Colonic mucosa (tissue), 4 donors: ENCODE measurements around the gene HBEGF. TPM values are rescaled to one million over a fixed set of nuclear protein-coding genes. Genes with fewer than 3 reads are reported as not detected.
A peak's percentile ranks its signal among the peaks of the same experiment; 100 is the strongest.

Experiments used
- DNase-seq: peaks from one replicate; pipeline ENCODE4 v3.0.0-alpha.2; 2020
- H3K27ac ChIP-seq: fragments of 200-600 bp; one replicate; pipeline ENCODE4 v1.8.0; 2021
- H3K27me3 ChIP-seq: fragments of 200-600 bp; one replicate; pipeline ENCODE4 v1.8.0; 2021
- H3K36me3 ChIP-seq: fragments of 200-600 bp; one replicate; pipeline ENCODE4 v1.8.0; 2021
- H3K4me1 ChIP-seq: fragments of 200-600 bp; one replicate; pipeline ENCODE4 v1.8.0; 2021; ENCODE audit warnings: mild to moderate bottlenecking
- H3K4me3 ChIP-seq: fragments of 200-600 bp; one replicate; pipeline ENCODE4 v1.8.0; 2021
- H3K9ac ChIP-seq, 2 donors: one replicate each; pipeline ENCODE4 v1.7.0; 2013; ENCODE audit warnings: control low read depth in 2 of 2, low read depth in 2 of 2, low read length in 2 of 2
- H3K9me3 ChIP-seq: fragments of 200-600 bp; one replicate; pipeline ENCODE4 v1.8.0; 2021
- intact Hi-C: fragments of 100-400 bp; cut with DNase I; formaldehyde crosslinking; loops from one replicate; pipeline ENCODE4 v1.14.1; 2022
- total RNA-seq, 2 donors: library from RNA; stranded (reverse); fragmentation: NEBNext Ultra II Directional in 1 of 2; extraction: Animal tissue kit (Norgen Biotek cat#: 25700) in 1 of 2; gene quantifications; one replicate each; pipeline ENCODE4 v1.2.1, GENCODE V29; 2021
- TF ChIP-seq, protein P1 (sequence below): fragments of 200-600 bp; IDR thresholded peaks from one replicate; pipeline ENCODE4 v1.8.0; 2022; ENCODE audit warnings: antibody characterized with exemption, mild to moderate bottlenecking
- donor health status: healthy.
- donor health status: DM: no; HTN: no; CAD: no.
- donor health status: DM: no; HTN: no; CAD: no.

The HBEGF gene
- total RNA-seq, 2 donors from 2014 or later, result 4.3 to 14.6 TPM

DNA sequence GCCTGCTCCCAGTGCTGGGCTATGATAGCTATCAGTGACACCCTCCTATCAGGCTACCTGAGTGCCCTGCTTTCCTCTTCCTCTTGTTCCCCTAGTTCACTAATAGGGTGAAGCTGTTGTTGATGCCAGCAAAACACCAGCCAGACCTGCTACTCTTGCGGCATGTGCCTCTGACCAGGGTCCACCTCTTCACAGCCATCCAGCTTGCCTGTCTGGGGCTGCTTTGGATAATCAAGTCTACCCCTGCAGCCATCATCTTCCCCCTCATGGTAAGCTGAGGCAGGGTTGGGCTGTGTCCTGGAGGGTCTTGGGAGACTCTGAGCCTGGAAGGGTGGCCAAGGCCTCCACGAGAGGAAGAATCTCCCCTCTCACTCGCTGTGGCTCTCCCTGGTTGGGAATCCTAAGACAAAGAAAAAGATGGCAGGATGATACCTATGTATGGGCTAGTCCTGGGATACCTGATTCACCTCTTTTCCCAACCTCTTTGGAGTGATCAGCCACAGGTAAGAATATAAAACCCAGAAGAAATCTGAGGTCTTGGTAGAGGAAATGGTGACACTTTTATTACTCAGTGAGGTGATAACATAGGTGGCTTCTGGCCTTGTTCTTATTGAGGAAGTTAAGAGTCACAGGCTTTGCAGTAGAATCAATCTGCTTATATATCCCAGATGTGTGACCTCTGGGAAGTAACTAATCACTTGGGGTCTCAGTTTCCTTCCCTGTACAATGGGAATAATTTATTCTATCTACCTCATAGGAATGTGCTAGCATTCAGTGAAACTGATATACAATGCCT lies 25.2 kb upstream of the HBEGF start:
- H3K9me3 ChIP-seq, result no peaks in the 10 kb centered on the region
- TF ChIP-seq, protein P1, sequence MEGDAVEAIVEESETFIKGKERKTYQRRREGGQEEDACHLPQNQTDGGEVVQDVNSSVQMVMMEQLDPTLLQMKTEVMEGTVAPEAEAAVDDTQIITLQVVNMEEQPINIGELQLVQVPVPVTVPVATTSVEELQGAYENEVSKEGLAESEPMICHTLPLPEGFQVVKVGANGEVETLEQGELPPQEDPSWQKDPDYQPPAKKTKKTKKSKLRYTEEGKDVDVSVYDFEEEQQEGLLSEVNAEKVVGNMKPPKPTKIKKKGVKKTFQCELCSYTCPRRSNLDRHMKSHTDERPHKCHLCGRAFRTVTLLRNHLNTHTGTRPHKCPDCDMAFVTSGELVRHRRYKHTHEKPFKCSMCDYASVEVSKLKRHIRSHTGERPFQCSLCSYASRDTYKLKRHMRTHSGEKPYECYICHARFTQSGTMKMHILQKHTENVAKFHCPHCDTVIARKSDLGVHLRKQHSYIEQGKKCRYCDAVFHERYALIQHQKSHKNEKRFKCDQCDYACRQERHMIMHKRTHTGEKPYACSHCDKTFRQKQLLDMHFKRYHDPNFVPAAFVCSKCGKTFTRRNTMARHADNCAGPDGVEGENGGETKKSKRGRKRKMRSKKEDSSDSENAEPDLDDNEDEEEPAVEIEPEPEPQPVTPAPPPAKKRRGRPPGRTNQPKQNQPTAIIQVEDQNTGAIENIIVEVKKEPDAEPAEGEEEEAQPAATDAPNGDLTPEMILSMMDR, result no peak
- H3K9ac ChIP-seq, result no peak overlapping the region
- H3K27me3 ChIP-seq, result no peaks in the 10 kb centered on the region
- H3K36me3 ChIP-seq, result no peaks in the 10 kb centered on the region
- H3K27ac ChIP-seq, result peak overlapping the region; percentile 40
- no peak for DNase-seq
- intact Hi-C loops, result loop anchor here (5.0 to 10.0 kb wide), 2 partner anchors 173 to 266 kb away; partner anchors contain the start of genes EIF4EBP3 and TMCO6
- H3K4me1 ChIP-seq, result peaks cover 5% of the 10 kb centered on the region
- H3K4me3 ChIP-seq, result no peak overlapping the region

DNA sequence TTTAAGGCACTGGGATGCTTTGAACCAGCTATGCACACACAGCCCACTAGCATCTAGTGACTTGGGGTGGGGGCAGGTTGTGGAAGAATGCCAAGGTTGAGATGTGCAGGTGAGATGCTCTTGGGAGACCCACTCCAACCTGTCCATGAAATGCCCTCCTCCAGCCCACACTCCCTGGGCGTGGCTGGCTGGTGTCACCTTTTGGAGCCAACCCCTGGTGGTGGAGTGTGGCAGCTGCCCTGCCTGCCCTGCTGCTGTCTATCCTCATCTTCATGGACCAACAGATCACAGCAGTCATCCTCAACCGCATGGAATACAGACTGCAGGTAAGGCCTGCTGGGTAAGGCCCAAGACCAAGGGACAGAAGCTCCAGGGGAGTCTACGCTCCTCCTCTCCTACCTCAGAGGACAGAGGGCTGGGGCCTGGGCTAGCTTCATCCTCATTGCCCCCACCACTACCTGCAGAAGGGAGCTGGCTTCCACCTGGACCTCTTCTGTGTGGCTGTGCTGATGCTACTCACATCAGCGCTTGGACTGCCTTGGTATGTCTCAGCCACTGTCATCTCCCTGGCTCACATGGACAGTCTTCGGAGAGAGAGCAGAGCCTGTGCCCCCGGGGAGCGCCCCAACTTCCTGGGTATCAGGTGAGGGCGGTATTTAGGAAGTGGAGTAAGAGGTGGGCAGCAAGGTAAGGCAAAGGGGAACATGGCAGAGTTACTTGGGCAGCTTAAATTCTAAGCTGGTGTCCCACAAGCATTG lies 21.0 kb upstream of the HBEGF start:
- no peak for DNase-seq
- H3K36me3 ChIP-seq, result no peaks in the 10 kb centered on the region
- intact Hi-C loops, result loop anchor here (10.0 kb wide), 1 partner anchor 347 kb away; no protein-coding TSS in a partner anchor
- no peaks in the 10 kb centered on the region for H3K9me3 ChIP-seq
- H3K9ac ChIP-seq, result no peak overlapping the region
- peaks cover 5% of the 10 kb centered on the region for H3K4me1 ChIP-seq
- no peaks in the 10 kb centered on the region for H3K27me3 ChIP-seq
- TF ChIP-seq, protein P1, result no peak
- no peak overlapping the region for H3K27ac ChIP-seq
- no peak overlapping the region for H3K4me3 ChIP-seq

DNA sequence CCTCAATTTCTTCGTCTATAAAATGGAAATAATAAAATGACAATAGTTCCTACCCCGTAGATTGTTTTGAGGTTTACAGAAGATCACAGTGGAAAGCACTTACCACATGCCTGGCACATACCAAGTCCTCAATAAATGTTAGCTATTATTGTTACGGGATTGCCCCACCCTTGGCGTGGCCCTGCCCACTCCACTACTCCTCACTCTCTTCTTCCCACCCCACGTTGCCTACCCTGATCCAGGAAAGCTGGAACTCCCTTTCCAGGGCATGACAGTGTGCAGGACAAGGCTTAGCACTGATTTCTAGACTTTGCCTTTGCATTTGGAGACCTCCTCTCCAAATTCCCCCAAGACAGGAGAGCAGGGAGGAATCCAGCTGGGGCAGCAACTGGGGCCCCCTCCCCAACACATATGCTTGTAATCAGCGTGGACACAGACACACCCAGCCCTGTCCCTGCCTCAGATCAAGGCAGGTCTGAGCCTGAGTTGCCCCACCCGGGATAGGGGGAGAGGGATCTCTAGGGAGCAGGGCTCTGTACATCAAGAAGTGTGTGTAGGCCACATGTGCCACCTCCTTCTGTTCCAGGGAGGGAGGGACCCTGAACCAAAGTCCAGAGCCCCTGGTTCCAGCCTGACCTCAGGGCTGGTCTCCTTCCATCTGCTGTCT lies 20.3 kb upstream of the HBEGF start:
- Histone ChIP-seq H3K36me3 (no peaks in the 10 kb centered on the region), H3K27me3 (no peaks in the 10 kb centered on the region), H3K4me1 (no peaks in the 10 kb centered on the region), H3K9me3 (no peaks in the 10 kb centered on the region), H3K4me3 (no peak overlapping the region), H3K9ac (peak overlapping the region in 1 of 2 donors; percentile 62), H3K27ac (no peak overlapping the region)
- no peak for DNase-seq
- TF ChIP-seq, protein P1, result no peak
- intact Hi-C loops, result loop anchor here (10.0 kb wide), 1 partner anchor 348 kb away; no protein-coding TSS in a partner anchor

DNA sequence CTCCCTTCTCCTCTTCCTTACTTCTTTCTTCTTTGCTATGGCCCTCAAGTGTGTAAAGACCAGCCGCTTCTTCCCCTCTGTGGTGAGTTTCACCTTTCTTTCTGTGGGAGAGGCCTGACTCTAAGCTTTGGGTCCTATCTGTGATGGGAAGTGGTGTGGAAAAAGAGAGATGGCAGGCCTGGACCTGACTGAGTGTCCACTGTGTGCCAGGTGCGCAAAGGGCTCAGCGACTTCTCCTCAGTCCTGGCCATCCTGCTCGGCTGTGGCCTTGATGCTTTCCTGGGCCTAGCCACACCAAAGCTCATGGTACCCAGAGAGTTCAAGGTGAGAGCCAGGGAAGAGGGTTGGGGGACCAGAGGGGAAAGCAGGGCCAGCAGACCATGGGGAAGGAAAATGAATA lies 19.5 kb upstream of the HBEGF start:
- TF ChIP-seq, protein P1, result no peak
- Histone ChIP-seq H3K27me3 (no peaks in the 10 kb centered on the region), H3K27ac (no peak overlapping the region), H3K9me3 (no peaks in the 10 kb centered on the region), H3K4me3 (no peak overlapping the region), H3K4me1 (no peaks in the 10 kb centered on the region), H3K36me3 (no peaks in the 10 kb centered on the region), H3K9ac (no peak overlapping the region)
- intact Hi-C loops, result loop anchor here (10.0 kb wide), 1 partner anchor 349 kb away; no protein-coding TSS in a partner anchor
- DNase-seq, result no peak

DNA sequence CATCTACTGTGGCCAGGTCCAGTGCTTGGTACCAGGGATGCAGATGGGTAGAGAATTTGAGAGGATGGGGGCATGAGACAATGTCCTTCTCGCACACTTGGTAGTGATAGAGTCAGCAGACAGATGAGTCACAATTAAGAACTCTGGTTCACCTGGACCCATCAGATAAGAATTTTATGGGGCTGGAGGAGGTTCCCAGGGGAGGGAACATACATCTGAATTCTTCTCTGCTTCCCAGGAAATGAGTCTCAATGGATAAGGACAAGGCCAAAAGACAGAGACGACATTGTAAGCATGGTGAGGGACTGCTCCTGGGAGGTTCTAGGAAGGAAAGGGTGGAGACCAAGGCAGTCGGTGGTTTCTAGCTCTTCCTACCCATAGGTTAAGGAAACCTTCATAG lies 18.9 kb upstream of the HBEGF start:
- TF ChIP-seq, protein P1, result no peak
- intact Hi-C loops, result loop anchor here (10.0 kb wide), 1 partner anchor 350 kb away; no protein-coding TSS in a partner anchor

More for the DNA sequence above, 18.9 kb upstream of the HBEGF start:
- Histone ChIP-seq H3K27me3 (no peaks in the 10 kb centered on the region), H3K27ac (no peak overlapping the region), H3K4me3 (no peak overlapping the region), H3K4me1 (no peaks in the 10 kb centered on the region), H3K9ac (no peak overlapping the region), H3K36me3 (no peaks in the 10 kb centered on the region), H3K9me3 (no peaks in the 10 kb centered on the region)
- no peak for DNase-seq
